ENCODE results near the gene MAML3.
"Not testable (repeated sequence)": the region's sequence is repeated elsewhere in the genome, so short reads cannot be mapped to it uniquely, and the experiment has no call there.

Gene MAML3

DNA sequence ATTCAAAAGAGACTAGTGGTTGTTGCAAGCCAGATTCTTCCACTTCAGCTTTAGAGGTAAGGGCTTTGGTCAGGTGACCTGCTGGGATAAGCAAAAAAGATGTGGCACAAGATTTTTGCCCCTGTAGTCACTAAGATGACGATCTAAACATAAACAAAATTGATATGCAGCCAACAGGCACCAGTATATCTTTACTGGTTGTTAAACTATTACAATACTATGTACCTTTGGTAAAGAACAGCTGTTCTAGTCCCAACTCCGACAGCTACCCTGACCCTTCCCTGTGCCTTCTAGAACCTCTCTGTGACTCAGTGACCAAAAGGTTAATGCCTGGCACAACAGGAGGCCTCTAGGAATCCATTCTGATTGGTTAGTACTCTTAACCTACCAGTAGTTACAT, 428.7 kb downstream of the MAML3 start:
- DNase-seq (ENCODE audit: low read depth), result no peak

DNA sequence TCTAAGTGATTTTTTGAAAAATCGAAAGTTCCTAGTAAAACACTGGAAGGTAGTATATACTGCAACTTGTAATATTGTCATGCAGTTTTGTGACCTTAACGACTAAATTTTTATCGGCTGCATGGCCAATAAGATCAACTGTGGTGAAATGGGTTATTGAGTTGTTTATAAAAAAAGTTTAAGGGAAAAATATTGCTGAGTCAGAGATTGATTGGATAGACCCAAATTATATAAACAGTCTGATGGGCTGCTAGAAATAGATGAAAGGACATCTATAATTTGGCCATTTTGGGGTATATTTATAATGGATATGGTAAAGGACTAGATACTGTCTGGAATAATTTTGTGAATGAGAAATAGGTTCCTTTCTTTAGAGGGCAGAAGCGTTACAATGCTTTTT, 432.2 kb downstream of the MAML3 start:
- DNase-seq (ENCODE audit: low read depth), result no peak

DNA sequence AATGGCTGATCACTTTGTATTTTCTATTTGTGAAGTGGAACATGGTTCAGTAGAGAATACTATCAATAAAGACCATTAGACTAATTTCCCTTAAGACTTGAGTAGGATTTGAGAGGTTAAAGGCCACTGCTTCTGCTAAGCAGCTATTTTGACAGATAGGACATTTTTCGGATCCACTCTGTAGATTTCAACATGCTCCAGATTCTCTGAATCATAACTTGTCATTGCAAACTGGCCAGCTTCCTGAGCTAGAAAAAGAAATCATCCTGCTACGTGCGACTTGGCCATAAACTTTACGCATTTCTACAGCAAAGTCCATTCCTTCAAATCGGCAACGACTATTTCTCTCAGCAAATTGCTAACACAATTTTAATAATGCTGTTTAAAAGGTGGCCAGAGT, 433.2 kb downstream of the MAML3 start:
- no peak for DNase-seq (ENCODE audit: low read depth)

DNA sequence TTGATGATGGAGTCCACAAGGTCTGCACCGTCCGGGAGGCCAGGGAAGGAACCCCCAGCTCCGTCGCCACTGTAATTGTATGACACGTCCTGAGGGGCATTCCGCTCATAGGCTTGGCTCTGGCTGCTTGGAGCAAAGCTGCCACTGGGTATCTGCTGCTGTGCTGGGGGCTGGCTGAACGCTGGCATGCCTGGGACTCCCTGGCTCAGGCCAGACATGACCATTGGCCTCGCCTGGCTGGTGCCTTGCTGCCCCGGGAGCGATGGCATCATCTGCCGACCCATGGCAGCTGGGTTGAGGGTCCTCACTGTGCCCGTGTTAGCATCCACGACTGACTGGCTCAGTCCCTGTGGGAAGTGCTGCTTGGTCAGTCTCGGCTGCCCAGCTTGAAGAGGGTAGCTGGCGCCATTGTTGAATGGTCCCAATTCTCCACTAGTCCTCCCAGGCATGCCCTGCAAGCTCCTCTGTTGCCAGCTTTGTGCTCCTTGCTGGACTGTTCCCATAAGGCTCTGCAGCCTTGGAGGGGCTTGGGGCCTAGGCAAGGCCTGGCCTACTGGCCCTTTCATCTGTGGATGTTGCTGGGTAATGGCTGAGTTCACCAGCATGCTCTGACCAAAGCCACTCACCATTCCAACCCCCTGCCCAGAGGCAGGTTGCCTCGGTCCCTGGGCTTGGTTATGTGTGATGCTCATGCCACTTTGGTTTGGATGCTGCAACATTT, 434.4 kb downstream of the MAML3 start:
- DNase-seq (ENCODE audit: low read depth), result no peak

DNA sequence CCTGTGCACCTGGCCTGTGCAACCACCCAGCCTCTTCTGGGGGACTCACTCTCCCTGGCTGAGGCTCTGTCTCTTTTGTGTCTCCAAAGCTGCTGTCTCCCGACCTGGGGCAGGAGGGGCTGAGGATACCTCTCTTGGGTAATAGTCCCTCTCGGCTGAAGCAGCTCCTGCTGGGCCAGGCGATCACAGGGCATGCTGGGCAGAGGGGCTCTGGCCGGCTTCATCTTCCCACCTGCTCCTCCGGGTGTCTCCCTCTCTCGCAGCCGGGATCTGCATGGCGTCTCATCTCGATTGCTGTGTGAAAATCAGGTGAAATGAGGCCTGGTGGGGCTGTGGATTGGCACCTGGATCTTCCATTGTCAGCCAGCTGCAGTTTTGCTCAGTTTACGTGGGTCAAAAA, 435.2 kb downstream of the MAML3 start:
- DNase-seq (ENCODE audit: low read depth), result no peak

DNA sequence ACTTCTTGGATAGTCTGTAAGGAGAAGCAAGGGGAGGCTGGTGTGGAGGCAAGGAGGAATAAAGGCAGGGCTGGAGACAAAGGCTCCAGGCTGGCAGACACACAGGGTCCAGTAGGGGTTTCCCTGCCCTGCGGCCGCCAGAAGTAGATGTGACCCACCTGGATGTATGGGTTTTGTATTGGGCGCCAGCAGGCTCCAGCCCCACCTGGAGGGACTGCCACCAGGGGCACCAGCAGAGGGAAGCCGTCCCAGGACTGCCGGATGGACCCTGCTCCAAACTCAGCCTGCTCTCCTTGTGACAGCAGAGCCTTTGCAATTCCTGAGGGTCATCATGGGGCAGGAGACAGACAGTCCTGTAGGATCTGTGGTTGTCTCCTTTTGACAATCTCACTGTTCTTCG, 435.6 kb downstream of the MAML3 start:
- DNase-seq (ENCODE audit: low read depth), result no peak

DNA sequence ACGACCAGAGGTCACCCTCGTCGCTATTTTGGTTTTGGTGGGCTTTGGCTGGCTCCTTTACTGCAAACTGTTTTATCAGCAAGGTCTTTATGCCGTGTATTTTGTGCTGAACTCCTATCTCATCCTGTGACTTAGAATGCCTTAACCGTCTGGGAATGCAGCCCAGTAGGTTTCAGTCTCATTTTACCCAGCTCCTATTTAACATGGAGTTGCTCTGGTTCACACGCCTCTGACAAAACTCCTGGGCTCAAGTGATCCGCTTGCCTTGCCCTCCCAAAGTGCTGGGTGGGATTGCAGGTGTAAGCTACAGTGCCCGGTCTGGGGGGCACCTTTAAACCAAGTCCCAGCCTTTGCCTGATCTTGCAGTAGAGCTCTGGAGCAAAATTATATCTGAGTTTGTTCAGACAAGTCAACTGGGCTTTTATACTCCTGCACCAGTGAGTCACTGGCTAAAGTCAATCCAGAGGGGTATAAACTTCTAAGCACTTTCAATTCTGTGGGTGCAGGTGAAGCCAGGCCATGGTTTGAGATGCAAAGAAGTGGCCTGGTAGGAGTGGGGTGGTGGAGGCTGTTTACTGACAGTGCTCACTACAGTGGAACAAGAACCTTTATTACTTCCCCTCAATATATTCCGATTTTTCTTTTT, 438.1 kb downstream of the MAML3 start:
- no peak for DNase-seq (ENCODE audit: low read depth)

DNA sequence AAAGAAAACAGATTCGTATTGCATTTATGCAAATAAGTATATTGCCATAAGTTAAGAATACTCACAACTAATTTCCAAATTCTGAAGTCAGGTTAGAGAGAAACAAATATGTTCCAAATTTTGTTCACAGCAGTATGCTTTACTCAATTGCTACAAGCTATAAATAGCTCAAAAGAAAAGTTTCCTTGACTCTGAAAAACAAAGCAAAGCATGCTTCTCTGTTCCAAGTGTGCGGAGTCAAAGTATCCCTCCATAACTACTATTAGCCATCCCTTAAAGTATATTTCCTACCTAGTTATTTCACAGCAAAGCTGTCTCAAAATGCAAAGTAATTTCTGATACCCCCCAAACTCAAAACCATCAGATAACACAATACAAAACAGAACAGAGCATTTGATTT, 441.1 kb downstream of the MAML3 start:
- no peak for DNase-seq (ENCODE audit: low read depth)

DNA sequence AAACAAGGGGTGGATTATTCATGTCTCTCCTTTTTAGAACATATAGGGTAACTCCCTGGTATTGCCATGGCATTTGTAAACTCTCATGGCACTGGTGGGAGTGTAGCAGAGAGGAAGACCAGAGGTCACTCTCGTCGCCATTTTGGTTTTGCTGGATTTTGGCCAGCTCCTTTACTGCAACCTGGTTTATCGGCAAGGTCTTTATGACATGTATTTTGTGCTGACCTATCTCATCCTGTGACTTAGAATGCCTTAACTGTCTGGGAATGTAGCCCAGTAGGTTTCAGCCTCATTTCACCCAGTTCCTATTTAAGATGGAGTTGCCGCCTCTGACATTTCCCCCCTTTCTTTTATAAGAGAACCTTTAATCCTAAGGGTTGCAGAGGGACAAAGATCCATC, 442.5 kb downstream of the MAML3 start:
- DNase-seq (ENCODE audit: low read depth), result peak; percentile 71

DNA sequence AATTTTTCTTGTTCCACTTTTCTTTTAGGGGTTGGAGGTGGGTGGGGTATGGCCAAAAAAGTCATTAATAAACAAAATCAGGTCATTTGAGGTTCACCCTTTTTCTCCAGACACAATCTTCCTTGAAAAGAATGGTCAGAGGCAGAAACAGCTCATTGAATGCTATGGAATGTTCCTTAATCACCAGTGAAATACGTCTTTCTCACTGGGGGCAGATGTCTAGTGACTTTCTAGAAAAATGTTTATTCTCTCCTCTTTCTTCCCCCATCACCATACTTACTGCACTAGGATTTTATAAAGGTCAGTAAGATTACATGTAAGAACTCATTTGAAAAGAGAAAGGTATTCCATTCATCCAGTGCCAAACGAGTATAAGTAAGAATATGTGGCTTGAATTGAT, 443.9 kb downstream of the MAML3 start:
- DNase-seq (ENCODE audit: low read depth), result peak; percentile 56

DNA sequence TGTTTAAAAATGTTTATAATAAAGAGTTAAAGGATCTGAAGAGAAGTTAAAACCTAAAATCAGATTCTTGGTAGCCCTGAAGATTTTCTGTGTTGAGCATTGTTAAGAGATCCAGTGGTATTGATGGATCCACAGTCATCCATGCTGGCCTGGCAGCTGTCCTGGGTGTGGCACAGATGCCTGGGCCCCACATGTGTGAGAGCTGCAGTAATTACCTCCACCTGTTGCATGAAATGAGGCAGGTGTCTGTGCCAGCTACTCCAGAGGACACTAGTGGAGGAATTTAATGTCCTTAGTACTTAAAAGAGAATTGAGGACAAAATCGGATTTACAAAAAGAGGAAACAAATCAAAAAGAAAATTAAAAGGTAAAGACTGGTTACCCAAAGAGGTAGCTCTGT, 444.3 kb downstream of the MAML3 start:
- no peak for DNase-seq (ENCODE audit: low read depth)

DNA sequence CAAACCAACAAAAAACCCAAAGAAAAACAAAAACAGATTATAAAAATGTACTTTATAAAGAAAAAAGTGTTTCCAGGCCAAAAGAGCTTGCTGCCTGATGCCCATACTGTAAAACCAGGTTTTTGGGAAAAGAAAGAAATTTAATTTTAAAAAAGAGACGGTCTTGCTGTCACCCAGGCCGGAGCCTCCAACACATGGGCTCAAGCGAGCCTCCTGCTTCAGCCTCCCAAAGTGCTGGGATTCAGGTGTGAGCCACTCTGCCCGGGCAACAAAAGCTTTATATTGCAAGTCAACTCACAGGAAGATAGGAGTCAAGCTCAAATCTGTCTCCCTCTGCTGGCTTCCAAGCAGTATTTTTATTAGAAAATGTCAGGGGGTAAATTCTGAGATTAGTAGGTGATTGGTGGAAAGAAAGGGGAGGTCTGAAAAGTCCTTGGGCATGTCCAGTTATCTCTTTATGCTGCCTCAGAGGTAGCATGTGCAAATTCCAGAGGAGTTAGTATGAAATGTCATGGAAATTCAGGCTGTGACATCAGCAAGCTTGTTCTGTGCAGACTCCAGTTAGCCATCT, 449.0 kb downstream of the MAML3 start:
- no peak for DNase-seq (ENCODE audit: low read depth)

DNA sequence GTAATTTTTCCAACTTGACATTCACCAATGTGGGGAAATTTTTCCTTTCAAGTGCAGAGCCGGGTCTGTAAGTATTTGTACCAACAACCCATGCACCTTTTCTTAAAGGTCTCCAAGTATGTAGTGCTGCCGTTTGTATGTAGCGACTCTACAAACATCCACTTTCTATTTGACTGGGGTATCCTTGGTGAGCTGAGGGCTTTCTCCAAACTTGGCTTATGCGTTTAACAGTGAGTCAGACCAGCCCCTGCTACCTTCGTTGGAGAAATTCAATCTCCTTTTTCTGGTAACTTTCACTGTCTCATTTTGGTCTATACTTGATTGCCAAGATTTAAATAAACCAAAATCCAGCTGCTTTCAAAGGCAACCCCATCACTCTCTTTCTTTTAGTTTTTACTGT, 453.4 kb downstream of the MAML3 start:
- DNase-seq (ENCODE audit: low read depth), result no peak

DNA sequence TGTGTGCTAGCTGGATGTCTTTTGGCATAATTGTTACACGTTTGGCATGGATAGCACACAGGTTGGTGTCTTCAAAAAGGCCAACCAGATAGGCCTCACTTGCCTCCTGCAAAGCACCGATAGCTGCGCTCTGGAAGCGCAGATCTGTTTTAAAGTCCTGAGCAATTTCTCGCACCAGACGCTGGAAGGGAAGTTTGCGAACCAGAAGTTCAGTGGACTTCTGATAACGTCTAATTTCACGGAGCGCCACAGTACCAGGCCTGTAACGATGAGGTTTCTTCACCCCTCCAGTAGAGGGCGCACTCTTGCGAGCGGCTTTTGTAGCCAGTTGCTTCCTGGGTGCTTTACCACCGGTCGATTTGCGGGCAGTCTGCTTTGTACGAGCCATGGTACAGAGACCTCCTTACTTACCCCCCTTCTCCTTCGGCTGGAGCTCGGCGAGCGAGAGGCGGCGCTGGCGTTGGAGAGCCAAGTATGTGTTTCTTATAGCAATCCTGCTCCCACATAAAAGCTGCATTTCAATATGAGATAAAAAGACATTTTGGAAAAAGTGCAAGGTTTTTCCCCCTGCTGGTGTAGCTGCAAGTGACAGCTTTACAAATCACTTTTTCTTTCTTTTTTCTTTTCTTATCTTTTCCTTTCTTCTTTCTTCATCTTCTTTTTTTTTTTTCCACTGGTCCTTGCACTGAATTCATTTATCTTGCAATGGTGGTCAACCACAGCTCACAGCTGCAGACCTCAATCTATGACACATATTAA, 455.6 kb downstream of the MAML3 start:
- not testable (repeated sequence) for DNase-seq (ENCODE audit: low read depth)

DNA sequence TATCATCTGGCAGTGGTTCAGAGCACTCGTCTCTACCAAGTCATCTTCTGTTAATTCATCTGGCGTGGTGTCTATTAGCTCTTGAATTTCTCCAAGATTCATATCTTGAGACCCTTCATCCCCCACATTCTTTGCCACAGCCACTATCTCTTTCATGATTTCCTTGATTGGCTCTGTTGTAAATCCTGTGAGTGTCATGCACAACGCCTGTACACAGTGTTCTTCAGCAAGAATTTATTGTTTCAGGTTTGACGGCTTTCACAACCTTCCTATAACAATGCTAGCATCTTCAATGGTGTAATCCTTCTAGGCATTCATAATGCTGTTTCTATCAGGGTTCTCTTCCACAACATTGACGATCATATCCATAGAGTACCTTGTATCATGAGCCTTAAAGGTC, 457.5 kb downstream of the MAML3 start:
- no peak for DNase-seq (ENCODE audit: low read depth)

DNA sequence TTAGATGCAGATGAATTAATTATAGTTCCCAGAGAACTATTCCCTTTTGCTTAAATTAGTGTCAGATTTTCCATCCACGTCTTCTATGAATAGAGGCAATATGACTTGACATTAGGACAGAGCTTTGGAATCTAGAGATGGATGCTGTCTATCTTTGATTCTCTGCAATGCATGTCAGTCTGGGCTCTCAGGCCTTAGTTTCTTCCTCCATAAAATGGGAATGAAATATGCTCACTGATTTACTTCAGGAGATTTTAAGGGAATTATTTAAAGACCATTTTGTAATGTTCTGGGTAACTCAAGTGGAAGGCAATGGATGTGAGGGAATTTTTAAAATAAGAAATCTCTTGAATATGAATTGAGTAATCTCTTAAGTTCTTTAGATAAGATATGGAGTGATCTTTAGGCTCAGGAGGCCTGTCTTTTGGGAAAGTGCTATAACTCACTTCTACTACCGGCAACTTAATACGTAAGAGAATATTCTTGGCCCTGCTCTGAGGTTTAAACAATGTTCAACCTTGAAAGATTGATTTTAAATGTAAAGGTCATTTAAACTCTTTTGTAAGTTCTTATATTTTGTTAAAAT, 459.4 kb downstream of the MAML3 start:
- DNase-seq (ENCODE audit: low read depth), result no peak

DNA sequence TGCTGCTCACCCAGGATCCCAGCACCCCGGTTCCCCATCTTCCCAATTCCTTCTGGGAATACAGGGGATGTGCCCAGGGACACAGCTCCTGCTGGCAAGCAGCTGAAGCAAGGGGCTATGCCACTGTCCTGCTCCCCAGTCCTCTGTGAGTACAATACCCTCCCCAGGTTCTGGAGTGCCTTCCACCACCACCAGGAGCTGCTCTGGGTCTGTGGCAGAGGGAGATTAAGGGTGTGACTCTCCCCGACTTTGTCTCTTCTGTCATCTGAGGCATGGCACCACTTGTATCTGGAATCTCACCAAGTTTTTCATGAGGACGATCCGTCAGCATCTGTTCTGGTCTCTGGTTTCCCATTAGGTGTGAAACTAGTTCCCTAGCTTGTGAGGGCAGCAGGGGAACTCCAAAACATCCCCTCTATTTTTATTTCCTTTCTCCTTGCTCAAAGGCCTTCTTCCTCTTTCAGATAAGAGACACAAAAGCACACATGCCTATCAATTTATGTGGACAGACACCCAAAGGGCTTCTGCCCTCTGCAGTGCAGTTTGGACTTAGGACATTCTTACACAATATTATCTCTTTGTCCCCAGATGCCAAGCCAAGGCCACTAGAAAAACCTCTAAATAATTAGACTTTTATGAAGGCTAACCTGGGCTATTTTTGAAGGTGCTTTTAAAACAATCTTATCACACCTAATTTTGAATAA, 461.5 kb downstream of the MAML3 start:
- no peak for DNase-seq (ENCODE audit: low read depth)

DNA sequence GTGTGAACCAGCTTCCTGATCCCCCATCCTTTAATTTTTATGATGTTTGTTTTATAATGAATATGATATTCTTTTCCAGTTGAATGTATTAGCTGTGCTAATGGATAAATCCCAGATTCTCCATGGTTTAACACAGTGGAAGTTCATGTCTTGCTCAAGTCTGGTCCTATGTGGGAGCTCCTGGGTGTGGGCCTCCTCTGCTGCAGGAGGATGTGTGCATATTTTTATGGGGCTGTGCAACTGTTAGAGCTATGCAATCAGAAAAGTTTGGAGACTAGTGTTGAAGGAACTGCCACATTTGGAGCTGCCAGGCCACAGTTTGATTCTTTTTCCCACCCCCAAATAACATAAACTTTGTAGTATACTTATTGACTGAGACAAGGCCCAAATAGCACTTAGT, 463.6 kb downstream of the MAML3 start:
- no peak for DNase-seq (ENCODE audit: low read depth)

DNA sequence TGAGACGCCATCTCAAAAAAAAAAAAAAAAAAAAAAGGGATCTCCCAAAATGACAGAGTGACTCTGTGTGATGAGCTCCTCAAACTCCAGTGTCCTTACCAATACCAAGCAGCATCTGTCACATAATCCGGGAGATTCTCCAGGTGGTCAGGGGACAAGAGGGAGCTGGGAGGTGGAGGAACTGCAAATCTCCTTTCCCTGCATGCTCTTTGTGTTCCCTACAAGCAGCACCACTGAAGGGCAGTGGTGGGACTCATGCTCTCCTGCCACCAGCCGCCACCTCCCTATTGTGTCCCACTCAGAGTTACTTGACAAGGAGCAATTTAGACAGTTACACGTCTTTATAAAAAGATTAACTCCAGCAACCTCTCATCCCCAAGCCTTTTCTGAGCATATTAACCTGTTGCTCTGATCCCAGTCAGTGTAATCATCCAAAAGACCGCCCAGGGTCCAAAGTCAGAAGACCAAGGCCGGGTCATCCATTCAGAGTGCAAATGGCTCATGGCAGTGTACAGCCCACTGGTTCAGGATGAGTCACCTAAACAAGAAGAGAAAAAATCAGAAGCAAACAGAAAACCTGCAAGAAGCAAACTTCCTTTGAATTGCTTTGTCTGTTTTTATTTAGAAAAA, 464.8 kb downstream of the MAML3 start:
- no peak for DNase-seq (ENCODE audit: low read depth)

DNA sequence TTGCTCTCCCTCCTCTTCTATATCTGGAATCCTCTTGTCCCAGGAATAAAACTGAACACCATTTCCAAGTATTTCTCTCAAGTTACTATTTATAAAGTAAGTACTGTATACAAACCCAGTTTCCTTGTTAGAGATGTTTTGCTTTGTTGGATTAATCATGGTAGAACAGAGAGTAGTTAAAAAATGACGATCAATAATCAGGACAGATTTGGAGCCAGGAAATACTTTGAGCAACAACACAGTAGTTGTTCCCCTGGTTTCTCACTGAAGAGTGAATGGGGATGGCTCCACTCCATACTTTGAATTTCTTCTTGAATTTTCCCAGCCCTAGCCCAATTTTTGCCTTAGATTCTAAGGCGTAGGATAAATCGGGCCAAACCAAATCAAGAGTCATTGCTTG, 467.0 kb downstream of the MAML3 start:
- DNase-seq (ENCODE audit: low read depth), result no peak

DNA sequence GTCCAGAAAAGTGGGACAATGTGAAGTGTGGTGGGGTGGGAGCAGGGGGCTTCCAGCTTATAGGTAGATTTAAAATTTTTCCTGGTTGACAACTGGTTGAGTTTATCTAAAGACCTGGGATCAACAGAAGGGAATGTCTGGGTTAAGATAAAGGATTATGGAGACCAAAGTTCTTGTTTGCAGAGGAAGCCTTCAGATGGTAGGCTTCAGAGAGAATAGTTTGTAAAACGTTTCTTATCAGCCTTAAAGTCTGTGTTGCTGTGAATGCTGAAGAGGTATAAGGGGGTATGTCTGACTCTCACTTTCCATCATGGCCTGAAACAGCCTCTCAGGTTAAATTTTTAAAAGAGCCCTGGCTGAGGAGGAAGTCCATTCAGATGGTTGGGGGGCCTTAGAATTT, 467.9 kb downstream of the MAML3 start:
- DNase-seq (ENCODE audit: low read depth), result no peak

DNA sequence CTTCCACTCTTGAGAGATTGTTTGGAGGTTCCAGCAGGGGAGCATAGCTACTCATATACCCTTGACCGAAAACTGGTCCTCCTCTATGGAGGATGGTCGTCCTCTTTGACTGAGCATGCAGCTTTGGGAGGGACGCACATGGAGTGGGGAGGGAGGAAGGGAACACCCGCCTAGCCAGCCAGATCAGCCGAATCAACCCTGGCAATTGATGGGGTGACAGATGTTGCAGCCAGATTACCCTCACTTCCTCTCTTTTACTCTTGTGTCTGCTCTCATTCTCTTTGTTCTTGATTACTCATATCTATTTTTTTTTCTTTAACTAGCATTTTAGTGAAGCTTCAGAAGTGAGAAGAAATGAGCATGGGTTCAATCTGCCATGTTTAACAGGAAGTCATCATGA, 468.8 kb downstream of the MAML3 start:
- DNase-seq (ENCODE audit: low read depth), result no peak
